ENCODE measurements around the gene FRMPD4.

FRMPD4 gene

GRCh38 chrX:12367254-12367653 lies 229.0 kb downstream of the FRMPD4 start:
- no peak for DNase-seq (ENCODE audit: low read depth)

GRCh38 chrX:12370497-12370986 lies 232.3 kb downstream of the FRMPD4 start:
- no peak for DNase-seq (ENCODE audit: low read depth)

GRCh38 chrX:12372111-12372510 lies 233.8 kb downstream of the FRMPD4 start:
- DNase-seq (ENCODE audit: low read depth), result no peak

- DNase-seq (ENCODE audit: low read depth), result no peak
These were observed 236.0 kb downstream of the FRMPD4 start for GRCh38 chrX:12374286-12374685.

- DNase-seq (ENCODE audit: low read depth), result no peak
These were observed 240.0 kb downstream of the FRMPD4 start for GRCh38 chrX:12378253-12378652.

- DNase-seq (ENCODE audit: low read depth), result no peak
These were observed 240.4 kb downstream of the FRMPD4 start for GRCh38 chrX:12378706-12379105.

GRCh38 chrX:12379671-12380070 lies 241.4 kb downstream of the FRMPD4 start:
- no peak for DNase-seq (ENCODE audit: low read depth)

- no peak for DNase-seq (ENCODE audit: low read depth)
These were observed 244.9 kb downstream of the FRMPD4 start for GRCh38 chrX:12383196-12383595.

- no peak for DNase-seq (ENCODE audit: low read depth)
These were observed 252.0 kb downstream of the FRMPD4 start for GRCh38 chrX:12390301-12390700.

- DNase-seq (ENCODE audit: low read depth), result no peak
These were observed 258.3 kb downstream of the FRMPD4 start for GRCh38 chrX:12396584-12396983.

GRCh38 chrX:12400218-12400617 lies 261.9 kb downstream of the FRMPD4 start:
- DNase-seq (ENCODE audit: low read depth), result no peak

- no peak for DNase-seq (ENCODE audit: low read depth)
These were observed 263.0 kb downstream of the FRMPD4 start for GRCh38 chrX:12401252-12401651.

- DNase-seq (ENCODE audit: low read depth), result no peak
These were observed 265.3 kb downstream of the FRMPD4 start for GRCh38 chrX:12403474-12404082.

GRCh38 chrX:12405306-12405705 lies 267.0 kb downstream of the FRMPD4 start:
- DNase-seq (ENCODE audit: low read depth), result no peak

- DNase-seq (ENCODE audit: low read depth), result no peak
These were observed 272.2 kb downstream of the FRMPD4 start for GRCh38 chrX:12410523-12410922.

- DNase-seq (ENCODE audit: low read depth), result no peak
These were observed 273.6 kb downstream of the FRMPD4 start for GRCh38 chrX:12411831-12412230.

GRCh38 chrX:12412561-12412960 lies 274.3 kb downstream of the FRMPD4 start:
- DNase-seq (ENCODE audit: low read depth), result no peak

- DNase-seq (ENCODE audit: low read depth), result no peak
These were observed 281.3 kb downstream of the FRMPD4 start for GRCh38 chrX:12419591-12419990.

GRCh38 chrX:12421918-12422317 lies 283.6 kb downstream of the FRMPD4 start:
- DNase-seq (ENCODE audit: low read depth), result no peak

- DNase-seq (ENCODE audit: low read depth), result no peak
These were observed 285.1 kb downstream of the FRMPD4 start for GRCh38 chrX:12423346-12423745.

GRCh38 chrX:12425496-12425895 lies 287.2 kb downstream of the FRMPD4 start:
- no peak for DNase-seq (ENCODE audit: low read depth)

- DNase-seq (ENCODE audit: low read depth), result no peak
These were observed 288.1 kb downstream of the FRMPD4 start for GRCh38 chrX:12426420-12426819.

GRCh38 chrX:12434493-12434892 lies 296.2 kb downstream of the FRMPD4 start:
- DNase-seq (ENCODE audit: low read depth), result no peak

- DNase-seq (ENCODE audit: low read depth), result no peak
These were observed 301.1 kb downstream of the FRMPD4 start for GRCh38 chrX:12439416-12439815.
